NCI-H2107 treated with DMSO at 0.1 percent for 48 hours (cell line): ENCODE results near the gene CDH4.

Experiments
- DNase-seq: peaks from one replicate; lab custom pipeline; 2025; ENCODE audit not compliant: unreplicated experiment; lab: John Stamatoyannopoulos, UW

CDH4 gene

DNA sequence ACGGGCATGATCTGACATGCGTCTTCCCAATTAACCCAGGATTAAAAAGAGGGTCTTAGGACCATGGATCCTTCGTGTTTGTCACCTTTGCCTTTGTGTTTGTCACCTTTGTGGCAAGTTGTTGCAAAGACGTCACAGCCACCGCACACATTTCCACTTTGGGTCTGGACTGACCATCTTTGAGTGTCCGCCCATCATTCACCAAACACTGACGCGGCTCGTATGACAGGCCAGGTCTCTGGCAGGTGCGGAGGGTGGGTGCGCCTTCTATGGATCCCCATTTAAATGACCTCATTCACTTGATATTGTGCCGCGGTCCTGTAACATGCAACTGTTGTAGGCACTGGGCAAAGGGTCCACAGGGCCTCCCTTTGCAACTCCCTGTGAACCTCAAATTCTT, 409.5 kb downstream of the CDH4 start:
- no peak for DNase-seq

DNA sequence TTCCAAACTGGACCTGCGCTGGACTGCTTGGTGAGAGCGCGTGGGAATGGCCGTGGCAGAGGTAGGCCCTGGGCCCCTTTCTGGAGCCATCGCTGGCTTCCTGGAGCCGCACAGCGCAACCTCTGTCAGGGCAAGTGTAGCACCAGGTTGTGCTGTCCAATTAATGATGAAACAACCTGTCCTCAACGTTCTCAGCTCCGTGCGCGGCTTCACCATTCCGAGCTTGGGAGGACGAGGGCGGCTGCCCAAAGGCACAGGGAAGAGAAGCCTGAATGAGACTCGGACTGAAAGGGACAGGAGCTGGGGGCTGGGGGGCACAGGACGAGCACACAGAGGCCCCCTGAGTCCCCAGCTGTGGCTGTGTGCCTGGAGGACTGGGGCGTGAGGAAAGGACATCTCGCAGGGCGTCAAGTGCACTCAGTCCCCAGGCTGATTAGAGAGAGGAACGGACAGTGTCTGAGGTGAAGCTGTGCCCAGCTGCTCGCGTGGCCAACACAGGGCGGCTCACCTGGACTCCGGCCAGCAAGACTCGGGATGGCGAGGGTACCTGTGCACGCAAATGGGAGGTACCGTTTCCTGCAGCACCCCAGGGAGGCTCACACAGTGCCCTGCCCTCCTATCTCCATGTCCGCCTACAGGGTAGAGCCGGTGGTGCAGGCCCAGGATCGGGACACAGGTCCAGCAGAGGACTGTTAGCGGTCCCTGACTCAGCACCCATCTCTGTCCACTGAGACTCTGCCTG, 410.3 kb downstream of the CDH4 start:
- no peak for DNase-seq

DNA sequence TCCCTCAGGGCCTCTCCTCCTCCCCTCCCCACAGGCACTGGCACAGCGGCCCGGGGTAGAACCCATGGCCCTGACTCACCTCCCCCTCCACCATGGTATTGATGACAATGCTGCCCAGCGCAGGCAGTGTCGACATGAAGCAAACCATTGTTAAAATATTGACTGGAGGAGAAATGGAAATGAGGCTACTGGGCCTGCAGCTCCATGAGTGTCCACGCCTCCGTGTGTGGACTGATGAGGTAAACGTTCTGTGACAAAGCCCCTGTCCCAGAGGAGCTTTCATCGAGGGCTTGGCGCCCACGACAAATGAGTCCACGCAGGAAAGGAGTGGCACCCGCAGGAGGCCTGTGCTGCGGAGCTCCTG, 410.9 kb downstream of the CDH4 start:
- no peak for DNase-seq

DNA sequence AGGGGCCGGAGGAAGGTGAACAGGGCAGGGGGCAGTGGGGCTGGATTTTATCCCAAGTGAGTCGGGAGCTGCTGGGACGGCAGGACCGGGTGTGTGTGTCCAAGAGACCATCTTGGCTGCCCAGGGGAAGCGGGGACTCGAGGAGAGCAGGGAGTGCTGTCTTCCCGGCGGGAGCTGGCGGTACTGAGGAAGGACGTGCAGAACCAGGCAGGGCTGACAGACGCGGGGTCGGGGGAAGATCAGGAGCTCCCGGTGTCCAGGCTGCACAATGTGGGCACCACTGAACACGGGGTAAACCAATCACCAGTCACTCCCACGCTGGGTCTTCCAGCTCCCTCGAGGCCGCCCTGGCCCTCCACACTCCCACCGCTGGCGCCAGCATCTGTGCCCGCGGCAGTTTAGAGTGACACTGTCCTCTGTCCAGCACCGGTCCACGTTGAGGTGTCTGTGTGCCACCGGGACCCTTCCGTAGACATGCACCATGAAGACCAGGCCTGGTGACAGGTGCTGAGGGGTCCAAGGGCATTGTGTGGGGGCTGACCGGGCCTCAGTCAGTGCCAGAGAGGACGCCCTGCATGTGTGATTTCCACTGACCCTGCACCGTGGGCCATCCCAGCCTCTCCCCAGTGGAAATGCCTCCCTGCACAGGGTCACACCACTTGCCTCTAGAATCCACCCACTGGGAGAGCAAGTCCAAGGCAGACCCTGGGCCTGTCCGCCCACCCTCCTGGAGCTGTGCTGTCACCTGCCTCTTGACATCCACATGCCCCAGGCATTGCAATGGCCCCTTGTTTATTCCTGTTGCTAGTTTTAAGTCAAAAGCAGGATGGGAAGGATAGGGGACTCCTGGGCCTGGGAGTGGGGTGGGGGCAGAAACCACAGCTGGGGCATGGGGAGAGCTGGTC, 411.7 kb downstream of the CDH4 start:
- no peak for DNase-seq

DNA sequence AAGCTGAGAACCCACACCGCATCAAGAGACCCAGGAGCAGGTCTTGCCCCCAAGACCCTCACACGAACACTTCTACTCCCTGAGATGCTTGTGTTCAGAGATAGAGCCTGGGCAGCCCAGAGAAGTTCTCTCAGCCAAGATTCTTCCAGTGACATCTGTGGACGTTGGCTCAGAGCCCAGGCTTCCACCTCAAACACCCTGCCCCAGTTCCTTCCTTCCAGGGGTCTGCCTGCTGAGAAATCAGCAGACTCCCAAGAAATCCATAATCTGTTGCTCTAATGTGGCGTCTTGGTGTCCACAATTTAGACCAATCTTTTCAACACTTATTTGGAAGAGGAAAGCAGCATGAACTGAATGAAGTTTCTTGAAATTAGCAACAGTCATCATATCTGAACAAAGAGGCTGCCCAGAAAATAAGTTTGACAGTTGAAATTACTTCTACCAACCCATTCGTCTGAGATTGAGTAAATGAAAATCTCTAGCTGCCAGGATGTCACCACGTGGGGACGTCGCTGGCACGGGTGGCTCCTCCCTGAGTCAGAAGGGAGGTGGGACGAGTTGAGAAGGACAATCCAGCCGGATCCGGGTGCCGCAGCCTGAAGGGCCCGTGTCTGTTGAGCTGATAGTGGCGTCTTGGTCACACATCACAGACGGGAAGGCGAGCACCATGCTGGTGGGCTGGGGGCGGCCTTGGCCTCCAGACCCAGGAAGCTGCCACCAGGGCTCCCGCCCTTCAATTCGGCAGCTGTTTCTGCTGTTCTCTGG, 412.7 kb downstream of the CDH4 start:
- no peak for DNase-seq

DNA sequence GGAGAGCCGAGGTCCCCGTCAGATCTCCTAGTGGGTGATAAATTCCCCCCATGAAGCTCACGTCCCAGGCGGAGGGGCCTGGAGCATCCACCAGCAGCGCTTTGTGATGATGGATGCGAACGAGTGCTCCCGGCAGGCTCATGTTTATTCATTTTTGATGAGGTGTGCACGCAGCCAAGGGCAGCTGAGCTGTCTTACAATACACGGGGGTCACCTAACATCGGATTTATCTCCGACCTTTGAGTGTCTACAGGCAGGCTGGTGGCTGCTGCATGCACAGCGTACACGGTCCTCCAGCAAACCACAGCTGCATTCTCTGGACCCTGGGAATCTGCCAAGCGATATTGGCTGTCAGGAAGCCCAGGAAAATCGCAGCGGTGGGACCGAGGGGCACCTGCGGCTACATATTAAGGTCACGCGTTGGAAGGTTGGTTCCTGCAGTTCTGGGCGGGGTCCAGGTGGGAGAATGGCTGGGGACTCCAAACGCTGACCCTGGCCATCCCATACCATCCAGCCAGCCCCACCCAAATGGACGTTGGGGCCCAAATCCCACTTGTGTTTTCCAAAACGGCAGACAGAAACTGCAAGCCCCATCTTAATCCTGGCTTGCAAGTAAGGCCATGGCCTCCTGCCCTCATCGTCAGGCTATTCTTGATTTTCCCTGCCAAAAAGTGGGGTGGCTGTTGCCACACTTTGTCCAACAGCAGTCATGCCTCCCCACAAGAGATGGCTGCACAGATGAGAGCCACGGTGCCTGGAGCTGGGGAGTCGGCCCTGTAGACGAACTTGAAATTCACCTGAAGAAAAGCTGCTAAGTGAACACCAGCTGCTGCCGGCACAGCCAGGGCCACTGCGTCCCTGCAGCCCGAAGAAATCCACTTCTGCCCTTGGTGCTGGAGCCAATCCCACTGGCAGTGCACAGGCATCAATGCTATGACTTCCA, 413.7 kb downstream of the CDH4 start:
- DNase-seq: no peak

DNA sequence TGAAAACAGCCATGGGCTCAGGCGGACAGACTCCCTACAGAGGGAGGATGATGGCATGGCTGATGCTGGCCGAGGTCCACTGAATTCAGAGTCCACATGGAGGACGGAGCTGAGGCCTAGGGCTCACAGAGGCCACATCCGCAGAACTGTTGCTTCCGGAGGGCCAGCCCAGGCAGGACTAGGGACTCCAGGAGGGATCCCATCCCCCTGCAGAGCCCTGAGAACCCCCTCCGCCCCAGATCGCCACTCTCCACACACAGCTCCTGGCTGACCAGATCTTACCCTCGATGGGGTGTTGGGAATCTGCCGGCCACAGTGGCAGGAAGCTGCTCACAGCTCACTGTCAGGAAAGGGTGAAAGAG, 414.4 kb downstream of the CDH4 start:
- no peak for DNase-seq

DNA sequence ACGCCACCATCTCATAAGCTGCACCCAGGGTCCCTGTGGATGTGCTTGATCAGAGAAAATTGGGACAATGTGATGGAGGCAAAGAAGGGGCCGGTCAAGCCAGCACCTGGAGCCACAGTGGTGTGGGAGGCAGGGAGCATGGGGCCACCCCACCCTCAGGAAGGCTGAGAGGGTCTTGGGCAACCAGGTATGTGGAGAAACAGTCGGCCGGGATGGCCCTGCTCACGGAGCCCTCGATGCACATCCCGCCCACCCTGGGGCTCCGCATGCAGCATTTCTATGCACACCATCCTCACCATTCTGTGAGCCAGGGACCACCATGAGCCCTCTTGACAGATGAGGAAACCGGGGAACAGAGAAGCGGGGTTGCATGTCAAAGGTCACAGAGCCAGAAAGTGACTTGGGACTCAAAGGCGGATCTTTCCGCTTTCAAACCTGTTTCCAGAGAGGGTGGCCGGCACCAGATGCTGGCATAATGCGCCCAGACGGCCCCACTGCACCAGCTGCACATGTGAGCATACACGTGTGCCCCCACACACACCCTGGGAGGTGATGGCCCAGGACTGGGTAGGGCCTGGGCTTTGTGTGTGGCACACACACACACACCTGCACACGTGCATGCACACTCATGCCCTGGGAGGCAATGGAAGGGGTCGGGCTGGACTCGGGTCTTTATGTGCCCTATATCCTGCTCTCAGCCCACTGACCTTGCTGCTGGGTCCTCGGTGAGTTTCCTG, 415.2 kb downstream of the CDH4 start:
- DNase-seq: no peak

DNA sequence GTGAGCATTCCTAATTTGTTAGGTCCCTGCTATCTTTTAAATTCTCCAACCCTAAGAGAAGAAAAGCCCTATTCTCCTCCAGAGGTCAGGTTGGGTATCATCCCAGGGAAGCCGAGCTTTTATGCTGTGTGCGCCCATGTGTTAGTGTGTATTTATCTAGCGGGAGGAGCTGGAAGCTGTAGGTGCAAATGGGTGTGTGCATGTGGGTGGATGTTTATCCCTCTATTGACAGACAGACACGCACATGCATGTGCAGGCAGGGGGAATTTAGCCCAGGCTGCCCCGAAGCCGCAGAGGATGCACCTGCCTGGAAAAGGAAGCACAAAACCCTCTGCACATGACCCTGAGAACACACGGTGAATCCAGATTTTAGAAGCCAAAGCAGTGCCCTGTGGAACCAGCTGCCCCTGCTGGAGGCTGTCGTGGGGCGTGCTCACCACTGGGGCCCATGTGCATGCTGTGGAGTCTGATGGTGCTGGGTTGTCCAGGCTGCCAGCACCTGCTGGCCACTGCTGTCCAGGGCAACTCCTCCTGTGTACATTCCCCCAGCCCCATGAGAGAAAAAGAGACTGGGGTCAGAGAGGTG, 416.1 kb downstream of the CDH4 start:
- DNase-seq: no peak

DNA sequence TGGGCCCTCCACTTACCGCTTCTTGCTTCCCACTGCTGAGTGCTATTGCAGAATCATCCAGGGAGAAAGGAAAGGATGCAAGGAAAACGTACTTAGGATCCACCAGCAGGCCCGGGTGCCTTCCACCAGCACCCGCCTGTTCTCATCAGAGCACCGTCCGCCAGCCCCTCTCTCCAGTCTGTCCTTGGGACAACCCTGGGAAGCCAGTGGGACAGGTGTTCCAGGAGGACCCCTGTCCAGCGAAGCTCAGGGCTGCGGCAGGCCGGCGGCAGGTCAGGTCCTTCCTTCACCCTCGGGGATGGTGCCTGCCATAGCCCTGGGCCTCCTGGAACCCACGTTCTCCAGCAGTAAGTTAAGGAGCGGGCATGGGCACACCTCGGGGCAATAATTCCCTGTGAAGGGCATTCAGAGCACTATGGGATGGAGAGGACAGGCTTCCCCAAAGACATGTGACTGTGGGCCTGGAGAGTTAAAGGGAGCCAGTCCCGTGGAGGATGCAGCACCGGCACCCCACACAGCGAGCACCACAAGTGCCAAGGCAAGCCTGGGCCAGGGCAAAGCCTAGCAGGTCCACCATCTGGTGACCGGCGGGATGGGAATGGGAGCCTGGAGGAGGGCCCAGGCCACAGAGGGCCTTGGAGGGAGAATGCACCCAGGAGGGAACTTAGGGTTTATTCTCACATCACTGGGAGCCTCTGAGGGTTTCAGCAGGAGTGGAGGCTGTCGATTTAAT, 416.9 kb downstream of the CDH4 start:
- no peak for DNase-seq

DNA sequence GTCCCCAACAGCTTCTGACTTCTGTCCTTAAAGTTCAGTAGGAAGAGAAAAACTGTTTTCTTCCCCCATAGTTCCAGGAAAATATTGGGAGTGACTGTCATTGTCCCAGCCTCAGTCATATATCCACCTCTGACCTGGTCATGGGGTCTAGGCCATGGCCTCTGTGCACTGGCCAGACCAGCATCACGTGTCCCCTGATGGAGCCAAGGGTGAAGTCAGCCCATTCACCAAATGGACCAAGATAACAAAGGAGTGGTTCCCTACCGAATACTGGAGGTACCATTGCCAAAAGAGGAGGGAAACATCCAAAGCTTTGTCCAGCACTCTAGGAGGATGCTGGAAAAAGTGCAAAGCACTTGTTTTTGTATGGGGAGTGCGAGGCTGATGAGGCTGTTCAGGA, 418.2 kb downstream of the CDH4 start:
- DNase-seq: no peak

DNA sequence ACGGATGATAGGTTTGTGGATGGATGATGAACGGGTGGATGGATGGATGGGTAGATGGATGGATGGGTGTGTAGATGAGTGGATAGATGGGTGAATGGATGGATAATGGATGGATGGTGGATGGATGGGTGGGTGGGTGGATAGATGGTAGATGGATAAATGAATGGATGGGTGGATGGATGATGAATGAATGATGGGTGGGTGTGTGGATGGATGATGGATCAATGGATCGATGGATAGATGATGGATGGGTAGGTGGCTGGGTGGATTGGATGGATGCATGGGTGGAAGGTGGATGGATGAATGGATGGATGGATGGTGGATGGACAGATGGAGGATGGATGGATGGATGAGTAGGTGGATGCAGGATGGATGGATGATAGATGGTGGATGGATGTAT, 419.5 kb downstream of the CDH4 start:
- DNase-seq: no peak

DNA sequence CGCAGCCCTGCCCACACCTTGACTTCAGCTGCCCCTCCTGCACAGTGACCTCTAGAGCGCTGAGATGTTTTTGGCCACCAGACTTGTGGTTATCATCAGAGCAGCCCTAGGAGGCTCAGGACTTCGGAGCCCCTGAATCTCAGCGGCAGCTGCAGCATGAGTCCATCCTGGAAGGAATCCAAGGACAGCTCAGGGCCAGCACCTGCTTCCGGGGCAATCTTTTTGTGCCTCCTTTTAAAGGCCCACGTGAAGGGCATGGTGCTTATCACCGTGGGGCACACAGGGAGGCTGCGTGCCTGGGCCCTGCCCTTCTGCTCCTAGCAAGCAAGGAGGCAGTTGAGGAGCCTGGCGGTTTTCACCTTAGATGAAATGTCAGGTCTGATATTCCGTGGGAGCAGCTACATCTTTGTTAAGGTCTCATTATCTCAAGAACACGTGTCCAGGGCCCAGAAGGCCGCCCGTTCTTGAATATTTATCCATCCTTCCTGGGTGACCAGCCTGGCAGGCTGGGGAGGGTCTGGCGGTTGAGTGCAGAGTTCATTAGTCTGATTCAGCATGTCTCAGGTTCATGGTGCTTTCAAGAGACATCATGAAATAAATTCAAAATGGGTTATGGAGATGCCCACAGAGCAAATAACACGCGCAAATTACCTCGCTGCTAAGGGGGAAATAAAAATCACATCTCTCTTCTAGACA, 421.2 kb downstream of the CDH4 start:
- DNase-seq: no peak

DNA sequence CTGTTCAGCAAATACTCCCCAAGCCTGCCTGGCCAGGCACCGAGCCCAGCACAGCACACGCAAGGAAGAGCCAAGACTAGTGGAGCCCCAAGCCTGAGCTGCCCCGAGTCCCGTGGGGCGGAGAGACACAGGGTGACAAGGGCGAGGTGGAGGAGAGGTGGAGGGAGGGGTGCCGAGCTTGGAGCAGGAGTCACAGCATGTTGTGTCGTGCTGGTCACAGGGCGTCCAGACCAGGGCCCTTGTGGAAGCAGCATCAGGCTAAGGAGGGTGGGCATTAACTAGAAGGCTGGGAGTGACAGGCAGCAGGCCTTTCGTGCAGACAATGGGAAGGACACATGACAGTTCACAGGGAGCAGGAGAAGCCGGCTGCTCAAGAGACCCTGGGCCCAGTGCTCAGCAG, 422.1 kb downstream of the CDH4 start:
- no peak for DNase-seq

DNA sequence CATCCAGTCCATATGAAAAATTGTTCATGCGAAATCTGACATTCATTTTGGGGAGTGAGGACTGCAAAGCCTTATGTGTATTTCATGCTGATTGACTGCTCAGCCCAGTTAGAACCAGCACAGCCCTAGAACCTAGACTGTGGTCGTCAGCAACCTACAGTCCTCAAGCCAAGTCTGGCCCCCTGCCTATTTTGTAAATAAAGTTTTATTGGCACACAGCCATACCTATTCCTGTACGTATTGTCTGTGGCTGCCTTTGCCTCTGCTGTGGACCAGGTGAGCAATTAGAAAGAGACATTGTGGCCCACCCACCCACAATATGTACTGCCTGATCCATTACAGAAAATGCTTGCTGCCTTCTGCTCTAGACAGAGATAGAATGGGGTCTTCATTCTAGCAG, 422.6 kb downstream of the CDH4 start:
- DNase-seq: no peak

DNA sequence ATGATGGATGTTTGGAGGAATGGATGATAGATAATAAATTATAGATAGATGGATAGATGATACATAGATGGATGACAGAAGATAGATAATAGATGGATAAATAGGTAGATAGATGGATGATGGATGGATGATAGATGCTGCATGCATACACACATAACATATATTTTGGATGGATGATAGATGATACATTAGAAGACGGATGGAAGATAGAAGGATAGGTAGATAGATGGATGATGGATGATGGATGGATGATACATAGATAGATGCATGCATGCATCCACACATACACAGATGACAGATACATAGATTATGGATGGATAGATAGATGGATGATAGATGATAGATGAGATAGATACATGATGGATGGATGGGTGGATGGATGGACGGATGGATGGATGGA, 425.9 kb downstream of the CDH4 start:
- DNase-seq: no peak

DNA sequence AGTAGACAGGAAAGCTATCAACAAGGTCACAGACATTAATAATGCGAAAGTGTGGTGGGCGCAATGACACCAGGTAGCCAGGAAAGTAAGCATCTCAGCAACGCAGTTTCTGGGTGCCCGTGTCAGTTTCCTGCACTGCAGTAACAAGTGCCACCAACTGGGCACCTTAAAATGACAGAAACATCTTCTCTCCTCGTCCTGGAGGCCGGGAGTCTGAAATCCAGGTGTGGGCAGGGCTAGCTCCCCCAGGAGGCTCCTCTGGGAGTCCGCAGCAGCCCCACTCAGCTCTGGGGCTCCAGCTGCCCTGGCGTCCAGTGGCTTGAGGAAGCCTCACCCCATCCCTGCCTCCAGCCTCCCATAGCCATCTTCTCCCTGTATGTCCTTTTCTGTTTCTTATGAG, 426.4 kb downstream of the CDH4 start:
- no peak for DNase-seq

DNA sequence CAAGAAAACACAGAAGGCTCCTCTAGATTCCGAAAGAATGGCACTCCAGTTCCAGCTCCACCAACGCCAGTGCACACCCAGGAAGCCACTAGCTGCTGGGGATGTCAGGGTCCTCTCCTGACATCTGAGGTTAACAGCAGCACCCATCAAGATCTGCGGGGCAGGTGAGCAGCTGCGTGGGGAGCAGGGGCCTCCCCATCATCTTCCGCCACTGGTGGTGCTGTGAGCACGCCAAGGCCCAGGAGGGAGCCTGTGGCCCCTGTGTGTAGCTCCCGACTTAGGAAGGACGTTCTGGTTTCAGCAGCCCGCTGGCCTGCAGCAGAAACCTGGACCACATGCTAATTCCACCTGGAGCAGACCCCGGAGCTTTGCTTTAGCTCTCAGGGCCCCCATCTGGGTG, 427.4 kb downstream of the CDH4 start:
- DNase-seq: no peak
